ENCODE results near the gene CNTN5. TPM values are rescaled to one million over a fixed set of nuclear protein-coding genes. Genes with fewer than 3 reads are reported as not detected.

CNTN5 gene
- total RNA-seq, 1 donor from 2014 or later = 17.7 TPM

GRCh38 chr11:99192716-99193115 is 172.0 kb downstream of the CNTN5 start:
- H3K36me3 Mint-ChIP-seq = no peaks in the 10 kb centered on the region
- H3K9me3 Mint-ChIP-seq = peaks cover 10% of the 10 kb centered on the region
- no peaks in the 10 kb centered on the region for H3K27me3 Mint-ChIP-seq (ENCODE audit: low read depth)
- TF ChIP-seq, protein P1, sequence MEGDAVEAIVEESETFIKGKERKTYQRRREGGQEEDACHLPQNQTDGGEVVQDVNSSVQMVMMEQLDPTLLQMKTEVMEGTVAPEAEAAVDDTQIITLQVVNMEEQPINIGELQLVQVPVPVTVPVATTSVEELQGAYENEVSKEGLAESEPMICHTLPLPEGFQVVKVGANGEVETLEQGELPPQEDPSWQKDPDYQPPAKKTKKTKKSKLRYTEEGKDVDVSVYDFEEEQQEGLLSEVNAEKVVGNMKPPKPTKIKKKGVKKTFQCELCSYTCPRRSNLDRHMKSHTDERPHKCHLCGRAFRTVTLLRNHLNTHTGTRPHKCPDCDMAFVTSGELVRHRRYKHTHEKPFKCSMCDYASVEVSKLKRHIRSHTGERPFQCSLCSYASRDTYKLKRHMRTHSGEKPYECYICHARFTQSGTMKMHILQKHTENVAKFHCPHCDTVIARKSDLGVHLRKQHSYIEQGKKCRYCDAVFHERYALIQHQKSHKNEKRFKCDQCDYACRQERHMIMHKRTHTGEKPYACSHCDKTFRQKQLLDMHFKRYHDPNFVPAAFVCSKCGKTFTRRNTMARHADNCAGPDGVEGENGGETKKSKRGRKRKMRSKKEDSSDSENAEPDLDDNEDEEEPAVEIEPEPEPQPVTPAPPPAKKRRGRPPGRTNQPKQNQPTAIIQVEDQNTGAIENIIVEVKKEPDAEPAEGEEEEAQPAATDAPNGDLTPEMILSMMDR (IDR thresholded peaks at IDR 0.05; ENCODE audit: unreplicated experiment) = no peak
- H3K4me1 Mint-ChIP-seq = no peaks in the 10 kb centered on the region
- H3K4me3 Mint-ChIP-seq = no peak overlapping the region
- no peak overlapping the region for H3K27ac Mint-ChIP-seq
- no peak for DNase-seq (ENCODE audit: low spot score in 2 of 2, unreplicated experiment in 2 of 2)

GRCh38 chr11:99197477-99197876 is 176.7 kb downstream of the CNTN5 start:
- TF ChIP-seq, protein P1 (IDR thresholded peaks at IDR 0.05; ENCODE audit: unreplicated experiment) = no peak

GRCh38 chr11:99198215-99198614 is 177.5 kb downstream of the CNTN5 start:
- H3K36me3 Mint-ChIP-seq = no peaks in the 10 kb centered on the region
- no peaks in the 10 kb centered on the region for H3K27me3 Mint-ChIP-seq (ENCODE audit: low read depth)
- H3K27ac Mint-ChIP-seq = no peak overlapping the region
- no peaks in the 10 kb centered on the region for H3K9me3 Mint-ChIP-seq
- peaks cover 12% of the 10 kb centered on the region for H3K4me1 Mint-ChIP-seq
- H3K4me3 Mint-ChIP-seq = no peak overlapping the region
- TF ChIP-seq, protein P1 (IDR thresholded peaks at IDR 0.05; ENCODE audit: unreplicated experiment) = no peak
- no peak for DNase-seq (ENCODE audit: low spot score in 2 of 2, unreplicated experiment in 2 of 2)

More at GRCh38 chr11:99197477-99197876, 176.7 kb downstream of the CNTN5 start:
- H3K27me3 Mint-ChIP-seq (ENCODE audit: low read depth) = no peaks in the 10 kb centered on the region
- H3K4me1 Mint-ChIP-seq = peaks cover 12% of the 10 kb centered on the region
- H3K9me3 Mint-ChIP-seq = no peaks in the 10 kb centered on the region
- H3K36me3 Mint-ChIP-seq = no peaks in the 10 kb centered on the region
- DNase-seq (ENCODE audit: low spot score in 2 of 2, unreplicated experiment in 2 of 2) = no peak
- H3K27ac Mint-ChIP-seq = no peak overlapping the region
- no peak overlapping the region for H3K4me3 Mint-ChIP-seq

- H3K36me3 Mint-ChIP-seq = no peaks in the 10 kb centered on the region
- H3K27ac Mint-ChIP-seq = no peak overlapping the region
- DNase-seq (ENCODE audit: low spot score in 2 of 2, unreplicated experiment in 2 of 2) = no peak
- no peaks in the 10 kb centered on the region for H3K9me3 Mint-ChIP-seq
- TF ChIP-seq, protein P1 (IDR thresholded peaks at IDR 0.05; ENCODE audit: unreplicated experiment) = no peak
- H3K4me3 Mint-ChIP-seq = no peak overlapping the region
- no peaks in the 10 kb centered on the region for H3K27me3 Mint-ChIP-seq (ENCODE audit: low read depth)
- H3K4me1 Mint-ChIP-seq = peaks cover 12% of the 10 kb centered on the region
Measured at GRCh38 chr11:99199341-99199740, 178.6 kb downstream of the CNTN5 start.

- H3K4me1 Mint-ChIP-seq = peaks cover 12% of the 10 kb centered on the region
- TF ChIP-seq, protein P1 (IDR thresholded peaks at IDR 0.05; ENCODE audit: unreplicated experiment) = no peak
- H3K27ac Mint-ChIP-seq = no peak overlapping the region
- H3K27me3 Mint-ChIP-seq (ENCODE audit: low read depth) = no peaks in the 10 kb centered on the region
- H3K9me3 Mint-ChIP-seq = no peaks in the 10 kb centered on the region
- DNase-seq (ENCODE audit: low spot score in 2 of 2, unreplicated experiment in 2 of 2) = no peak
- no peaks in the 10 kb centered on the region for H3K36me3 Mint-ChIP-seq
- H3K4me3 Mint-ChIP-seq = no peak overlapping the region
Measured at GRCh38 chr11:99200720-99201119, 180.0 kb downstream of the CNTN5 start.

- TF ChIP-seq, protein P1 (IDR thresholded peaks at IDR 0.05; ENCODE audit: unreplicated experiment) = no peak
- Mint-ChIP-seq H3K9me3 (peaks cover 7% of the 10 kb centered on the region), H3K27me3 (ENCODE audit: low read depth) (no peaks in the 10 kb centered on the region), H3K36me3 (no peaks in the 10 kb centered on the region), H3K4me1 (no peaks in the 10 kb centered on the region), H3K4me3 (no peak overlapping the region), H3K27ac (no peak overlapping the region)
- DNase-seq (ENCODE audit: low spot score in 2 of 2, unreplicated experiment in 2 of 2) = no peak
Measured at GRCh38 chr11:99208813-99209212, 188.1 kb downstream of the CNTN5 start.
